Measurements from ENCODE around the gene BRD3OS. TPM values are rescaled to one million over a fixed set of nuclear protein-coding genes. Genes with fewer than 3 reads are reported as not detected.

BRD3OS gene, protein sequence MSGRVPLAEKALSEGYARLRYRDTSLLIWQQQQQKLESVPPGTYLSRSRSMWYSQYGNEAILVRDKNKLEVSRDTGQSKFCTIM
- total RNA-seq = 3.6 TPM

- H3K27me3 ChIP-seq (ENCODE audit: insufficient read depth, low read length) = no peaks in the 10 kb centered on the region
- no peaks in the 10 kb centered on the region for H3K9me3 ChIP-seq (ENCODE audit: low read depth, low read length)
Measured at GRCh38 chr9:134024828-134025605, at the start of gene BRD3OS. Gene BRD3OS, plus strand, starts transcription at chr9:134025481. Its CDS starts 1,267 bp downstream, at chr9:134026748.

GRCh38 chr9:133975511-133975910 lies 49.8 kb upstream of the BRD3OS start:
- H3K27me3 ChIP-seq (ENCODE audit: insufficient read depth, low read length) = no peaks in the 10 kb centered on the region
- H3K4me3 ChIP-seq (ENCODE audit: low read length) = no peak overlapping the region
- H3K4me1 ChIP-seq (ENCODE audit: insufficient read depth, low read length) = peaks cover 7% of the 10 kb centered on the region
- H3K9me3 ChIP-seq (ENCODE audit: low read depth, low read length) = no peaks in the 10 kb centered on the region

More at GRCh38 chr9:134024828-134025605, at the start of gene BRD3OS:
- Histone ChIP-seq H3K4me1 (ENCODE audit: insufficient read depth, low read length) (peaks cover 15% of the 10 kb centered on the region), H3K4me3 (ENCODE audit: low read length) (peak within 1 kb of the TSS; percentile 52)

GRCh38 chr9:133976191-133976861 lies 49.0 kb upstream of the BRD3OS start:
- no peak overlapping the region for H3K4me3 ChIP-seq (ENCODE audit: low read length)
- peaks cover 7% of the 10 kb centered on the region for H3K4me1 ChIP-seq (ENCODE audit: insufficient read depth, low read length)
- no peaks in the 10 kb centered on the region for H3K9me3 ChIP-seq (ENCODE audit: low read depth, low read length)
- H3K27me3 ChIP-seq (ENCODE audit: insufficient read depth, low read length) = no peaks in the 10 kb centered on the region

DNA sequence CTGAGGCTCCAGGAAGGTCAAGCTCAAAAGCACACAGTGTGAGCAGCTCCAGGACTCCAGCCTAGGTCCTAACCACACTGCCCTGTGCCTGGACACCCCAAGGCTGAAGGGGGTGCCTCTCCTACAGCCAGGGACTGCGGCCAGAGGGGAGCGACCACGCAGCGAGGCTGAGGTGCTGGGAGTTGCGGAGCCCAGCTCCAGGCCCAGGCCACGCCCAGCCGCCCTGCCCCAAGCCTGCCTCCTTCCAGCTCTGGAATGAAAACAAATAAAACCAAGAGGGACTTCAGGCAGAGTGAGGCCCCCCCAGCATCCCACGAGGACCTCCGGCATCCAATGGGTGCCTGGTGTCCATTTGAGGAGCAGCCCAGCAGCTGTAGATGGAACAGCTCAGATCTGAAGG lies 48.4 kb upstream of the BRD3OS start:
- Histone ChIP-seq H3K27me3 (ENCODE audit: insufficient read depth, low read length) (no peaks in the 10 kb centered on the region), H3K4me3 (ENCODE audit: low read length) (no peak overlapping the region), H3K9me3 (ENCODE audit: low read depth, low read length) (no peaks in the 10 kb centered on the region), H3K4me1 (ENCODE audit: insufficient read depth, low read length) (peaks cover 7% of the 10 kb centered on the region)

DNA sequence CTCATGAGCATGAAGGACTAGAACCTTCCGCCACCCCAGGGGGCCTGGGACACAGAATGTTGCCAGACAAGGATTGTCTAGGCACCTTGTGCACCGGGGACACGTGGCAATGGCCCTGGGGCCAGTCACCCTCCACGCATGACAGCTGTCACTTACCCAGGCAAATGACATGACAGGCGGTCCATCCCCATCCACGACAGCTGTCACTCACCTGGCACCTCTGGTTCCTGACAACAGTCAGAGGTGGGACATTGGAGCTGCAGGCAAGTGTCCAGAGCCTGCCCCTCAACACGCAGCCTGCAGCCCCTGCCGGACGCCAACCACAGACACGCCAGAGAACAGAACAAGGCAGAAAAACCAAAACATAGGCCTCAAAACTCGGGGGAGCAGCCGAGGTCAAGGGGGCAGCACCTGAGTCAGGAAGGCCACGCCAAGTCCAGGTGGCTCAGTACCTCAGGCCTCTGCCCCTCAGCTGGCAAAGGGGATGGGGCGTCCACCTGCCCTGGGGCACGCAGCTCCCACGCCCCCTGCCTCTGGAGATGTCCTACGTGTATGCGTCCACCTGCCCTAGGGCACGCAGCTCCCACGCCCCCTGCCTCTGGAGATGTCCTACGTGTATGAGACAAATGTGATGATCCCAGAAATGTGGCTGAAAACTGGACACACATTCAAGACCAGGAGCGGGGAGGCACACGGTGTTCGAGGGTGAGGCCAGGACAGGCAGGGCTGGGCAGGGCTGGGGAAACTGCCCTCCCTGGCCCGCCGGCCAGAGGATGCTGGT lies 47.7 kb upstream of the BRD3OS start:
- Histone ChIP-seq H3K4me3 (ENCODE audit: low read length) (no peak overlapping the region), H3K9me3 (ENCODE audit: low read depth, low read length) (no peaks in the 10 kb centered on the region), H3K27me3 (ENCODE audit: insufficient read depth, low read length) (no peaks in the 10 kb centered on the region), H3K4me1 (ENCODE audit: insufficient read depth, low read length) (peaks cover 7% of the 10 kb centered on the region)

- H3K4me3 ChIP-seq (ENCODE audit: low read length) = no peak overlapping the region
- no peaks in the 10 kb centered on the region for H3K9me3 ChIP-seq (ENCODE audit: low read depth, low read length)
- H3K4me1 ChIP-seq (ENCODE audit: insufficient read depth, low read length) = peaks cover 7% of the 10 kb centered on the region
- H3K27me3 ChIP-seq (ENCODE audit: insufficient read depth, low read length) = no peaks in the 10 kb centered on the region
Measured at GRCh38 chr9:133978226-133978898, 46.9 kb upstream of the BRD3OS start.

DNA sequence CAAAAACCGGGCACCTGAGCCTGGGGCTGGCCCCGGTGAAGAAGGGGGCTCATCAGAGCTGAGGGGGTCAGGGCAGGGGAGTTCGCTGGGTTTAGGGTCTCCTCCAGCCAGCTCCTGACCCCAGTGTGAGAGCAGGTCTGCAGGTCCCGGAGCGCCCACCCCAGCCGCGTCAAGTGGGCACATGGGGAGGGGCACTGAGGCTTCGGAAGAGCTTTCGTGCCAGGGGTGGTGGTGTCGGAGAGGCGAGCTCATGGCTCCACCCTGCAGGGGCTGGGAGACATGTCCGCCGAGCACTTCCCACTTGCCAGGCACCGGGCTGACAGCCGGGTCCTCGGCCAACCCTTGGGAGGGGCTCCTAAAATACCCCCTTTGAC lies 46.4 kb upstream of the BRD3OS start:
- H3K9me3 ChIP-seq (ENCODE audit: low read depth, low read length) = no peaks in the 10 kb centered on the region
- H3K4me1 ChIP-seq (ENCODE audit: insufficient read depth, low read length) = peaks cover 7% of the 10 kb centered on the region
- H3K4me3 ChIP-seq (ENCODE audit: low read length) = no peak overlapping the region
- no peaks in the 10 kb centered on the region for H3K27me3 ChIP-seq (ENCODE audit: insufficient read depth, low read length)

- no peaks in the 10 kb centered on the region for H3K27me3 ChIP-seq (ENCODE audit: insufficient read depth, low read length)
- H3K4me3 ChIP-seq (ENCODE audit: low read length) = no peak overlapping the region
- no peaks in the 10 kb centered on the region for H3K9me3 ChIP-seq (ENCODE audit: low read depth, low read length)
- peaks cover 7% of the 10 kb centered on the region for H3K4me1 ChIP-seq (ENCODE audit: insufficient read depth, low read length)
Measured at GRCh38 chr9:133979273-133979920, 45.9 kb upstream of the BRD3OS start.

GRCh38 chr9:133979921-133980863 lies 45.1 kb upstream of the BRD3OS start:
- H3K27me3 ChIP-seq (ENCODE audit: insufficient read depth, low read length) = no peaks in the 10 kb centered on the region
- H3K4me1 ChIP-seq (ENCODE audit: insufficient read depth, low read length) = peaks cover 7% of the 10 kb centered on the region
- H3K9me3 ChIP-seq (ENCODE audit: low read depth, low read length) = no peaks in the 10 kb centered on the region
- no peak overlapping the region for H3K4me3 ChIP-seq (ENCODE audit: low read length)

- peaks cover 7% of the 10 kb centered on the region for H3K4me1 ChIP-seq (ENCODE audit: insufficient read depth, low read length)
- no peak overlapping the region for H3K4me3 ChIP-seq (ENCODE audit: low read length)
- no peaks in the 10 kb centered on the region for H3K27me3 ChIP-seq (ENCODE audit: insufficient read depth, low read length)
- H3K9me3 ChIP-seq (ENCODE audit: low read depth, low read length) = no peaks in the 10 kb centered on the region
Measured at GRCh38 chr9:133980864-133981588, 44.3 kb upstream of the BRD3OS start.

DNA sequence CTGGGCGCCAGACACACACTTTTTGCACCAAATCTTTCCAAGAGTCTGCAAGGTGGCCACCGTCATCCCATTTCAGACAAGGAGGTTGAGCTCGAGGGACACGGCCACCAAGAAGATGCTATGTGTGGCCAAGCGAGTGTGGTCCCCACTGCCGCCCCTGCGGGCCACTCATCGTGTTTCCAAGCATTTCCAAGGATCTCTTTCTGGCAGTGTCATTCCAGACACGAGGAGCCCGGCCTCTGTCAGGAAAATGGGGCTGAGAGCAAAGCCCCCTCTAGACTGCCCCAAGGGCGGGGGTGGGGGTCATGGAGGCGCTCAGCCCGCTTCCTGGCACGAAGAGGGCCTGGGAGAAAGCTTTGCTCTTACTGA lies 43.7 kb upstream of the BRD3OS start:
- Histone ChIP-seq H3K4me1 (ENCODE audit: insufficient read depth, low read length) (peaks cover 7% of the 10 kb centered on the region), H3K9me3 (ENCODE audit: low read depth, low read length) (no peaks in the 10 kb centered on the region), H3K4me3 (ENCODE audit: low read length) (no peak overlapping the region), H3K27me3 (ENCODE audit: insufficient read depth, low read length) (no peaks in the 10 kb centered on the region)

GRCh38 chr9:133981958-133982681 lies 43.2 kb upstream of the BRD3OS start:
- H3K4me1 ChIP-seq (ENCODE audit: insufficient read depth, low read length) = peaks cover 7% of the 10 kb centered on the region
- no peak overlapping the region for H3K4me3 ChIP-seq (ENCODE audit: low read length)
- H3K9me3 ChIP-seq (ENCODE audit: low read depth, low read length) = no peaks in the 10 kb centered on the region
- no peaks in the 10 kb centered on the region for H3K27me3 ChIP-seq (ENCODE audit: insufficient read depth, low read length)
